Measurements from ENCODE around the gene GNAI2.
"Not testable (repeated sequence)": the region's sequence is repeated elsewhere in the genome, so short reads cannot be mapped to it uniquely, and the experiment has no call there.

The GNAI2 gene

GRCh38 chr3:50279255-50280016 is 43.4 kb downstream of the GNAI2 start:
- DNase-seq = no peak

GRCh38 chr3:50284121-50284520 is 48.1 kb downstream of the GNAI2 start:
- not testable (repeated sequence) for DNase-seq

- no peak for DNase-seq
These were observed 50.6 kb downstream of the GNAI2 start for GRCh38 chr3:50286322-50287227.

- DNase-seq = no peak
These were observed 51.3 kb downstream of the GNAI2 start for GRCh38 chr3:50287262-50287661.

GRCh38 chr3:50288387-50289007 is 52.5 kb downstream of the GNAI2 start:
- no peak for DNase-seq

GRCh38 chr3:50289130-50289529 is 53.1 kb downstream of the GNAI2 start:
- no peak for DNase-seq

- DNase-seq = no peak
These were observed 54.2 kb downstream of the GNAI2 start for GRCh38 chr3:50290161-50290641.

GRCh38 chr3:50292159-50293078 is 56.4 kb downstream of the GNAI2 start, which contains the start of gene IFRD2:
Gene IFRD2 (minus strand): TSS chr3:50292429. CDS start chr3:50292274, 155 bp downstream.
- peak; percentile 91 for DNase-seq

GRCh38 chr3:50293079-50293801 is 57.2 kb downstream of the GNAI2 start:
- no peak for DNase-seq

- no peak for DNase-seq
These were observed 58.1 kb downstream of the GNAI2 start for GRCh38 chr3:50294089-50294488.

GRCh38 chr3:50294492-50295403 is 58.7 kb downstream of the GNAI2 start:
- no peak for DNase-seq

GRCh38 chr3:50295553-50296431 is 59.8 kb downstream of the GNAI2 start:
- no peak for DNase-seq

GRCh38 chr3:50296721-50297383 is 60.8 kb downstream of the GNAI2 start:
- no peak for DNase-seq

- no peak for DNase-seq
These were observed 61.4 kb downstream of the GNAI2 start for GRCh38 chr3:50297384-50297775.

GRCh38 chr3:50297896-50298725 is 62.1 kb downstream of the GNAI2 start:
- DNase-seq = no peak

- DNase-seq = peak; percentile 98
These were observed 63.0 kb downstream of the GNAI2 start, which contains the start of the genes HYAL3 and NAA80 for GRCh38 chr3:50298836-50299637. Gene HYAL3 (minus strand): TSS chr3:50299405. CDS start chr3:50295602, 3,803 bp downstream. Gene NAA80 (minus strand): TSS chr3:50299405. CDS start chr3:50297463, 1,942 bp downstream.

GRCh38 chr3:50299638-50299928 is 63.6 kb downstream of the GNAI2 start:
- DNase-seq = no peak
